HFF-Myc (cell line): Measurements from ENCODE around the gene MAP3K21.

Source experiments
- DNase-seq: peaks from one replicate; pipeline ENCODE4 v3.0.0-alpha.2; 2011; ENCODE audit warnings: low read depth; ENCODE audit errors: extremely low read depth
- H3K4me3 ChIP-seq: replicated peaks from 2 replicates; pipeline ENCODE4 v1.5.1; 2011; ENCODE audit warnings: low read depth, mild to moderate bottlenecking, control low read depth, low read length
- TF ChIP-seq, protein P1 (sequence below): IDR thresholded peaks from 2 replicates; pipeline ENCODE4 v1.5.1; 2012; ENCODE audit warnings: mild to moderate bottlenecking, low read depth, low read length, control low read depth; ENCODE audit errors: missing control alignments

The MAP3K21 gene

DNA sequence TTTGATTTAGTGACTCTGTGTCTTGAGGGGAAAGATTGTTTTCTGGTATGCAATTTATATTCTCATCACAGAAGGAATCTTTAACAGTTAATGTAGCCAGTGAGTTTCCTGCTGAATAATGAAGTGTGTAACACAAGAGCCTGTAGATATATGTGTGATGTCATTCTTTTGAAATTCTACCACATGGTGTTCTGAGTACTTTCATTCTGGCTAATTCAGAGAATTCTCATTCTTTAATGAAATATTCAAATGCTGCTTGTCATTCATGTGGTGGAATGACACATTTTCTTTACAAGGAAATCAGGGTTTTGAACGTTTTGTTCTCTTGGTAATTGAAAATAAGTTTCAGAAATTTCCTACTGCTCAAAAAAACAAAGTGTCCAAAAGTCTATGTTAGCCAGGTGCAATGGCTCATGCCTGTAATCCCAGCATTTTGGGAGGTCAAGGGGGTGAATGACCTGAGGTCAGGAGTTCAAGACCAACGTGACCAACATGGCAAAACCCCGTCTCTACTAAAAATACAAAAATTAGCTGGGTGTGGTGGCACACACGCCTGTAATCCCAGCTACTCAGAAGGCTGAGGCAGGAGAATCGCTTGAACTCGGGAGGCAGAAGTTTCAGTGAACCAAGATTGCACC is 79.6 kb downstream of the MAP3K21 start:
- DNase-seq: no peak
- TF ChIP-seq, protein P1, sequence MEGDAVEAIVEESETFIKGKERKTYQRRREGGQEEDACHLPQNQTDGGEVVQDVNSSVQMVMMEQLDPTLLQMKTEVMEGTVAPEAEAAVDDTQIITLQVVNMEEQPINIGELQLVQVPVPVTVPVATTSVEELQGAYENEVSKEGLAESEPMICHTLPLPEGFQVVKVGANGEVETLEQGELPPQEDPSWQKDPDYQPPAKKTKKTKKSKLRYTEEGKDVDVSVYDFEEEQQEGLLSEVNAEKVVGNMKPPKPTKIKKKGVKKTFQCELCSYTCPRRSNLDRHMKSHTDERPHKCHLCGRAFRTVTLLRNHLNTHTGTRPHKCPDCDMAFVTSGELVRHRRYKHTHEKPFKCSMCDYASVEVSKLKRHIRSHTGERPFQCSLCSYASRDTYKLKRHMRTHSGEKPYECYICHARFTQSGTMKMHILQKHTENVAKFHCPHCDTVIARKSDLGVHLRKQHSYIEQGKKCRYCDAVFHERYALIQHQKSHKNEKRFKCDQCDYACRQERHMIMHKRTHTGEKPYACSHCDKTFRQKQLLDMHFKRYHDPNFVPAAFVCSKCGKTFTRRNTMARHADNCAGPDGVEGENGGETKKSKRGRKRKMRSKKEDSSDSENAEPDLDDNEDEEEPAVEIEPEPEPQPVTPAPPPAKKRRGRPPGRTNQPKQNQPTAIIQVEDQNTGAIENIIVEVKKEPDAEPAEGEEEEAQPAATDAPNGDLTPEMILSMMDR: no peak
- no peak overlapping the region for H3K4me3 ChIP-seq

DNA sequence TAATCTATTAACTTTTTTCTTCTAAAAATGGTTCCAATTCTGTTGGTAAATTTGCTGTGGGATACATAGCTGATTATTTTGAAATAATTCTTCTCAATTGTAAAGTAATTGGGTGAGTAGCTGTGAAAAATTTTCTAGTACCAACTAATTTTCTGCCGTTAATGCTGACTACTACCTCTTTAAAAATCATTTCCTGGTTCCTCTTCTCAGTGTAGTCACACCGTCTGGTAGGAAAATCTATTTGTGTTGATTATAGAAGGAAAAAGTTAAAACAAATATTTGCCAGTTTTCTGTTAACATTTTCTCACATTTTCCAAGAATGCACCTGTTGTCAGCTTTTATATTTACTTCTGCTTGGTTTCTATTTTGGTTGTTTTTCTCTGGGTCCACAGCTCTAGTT is 82.0 kb downstream of the MAP3K21 start:
- TF ChIP-seq, protein P1: no peak
- no peak overlapping the region for H3K4me3 ChIP-seq
- DNase-seq: no peak

DNA sequence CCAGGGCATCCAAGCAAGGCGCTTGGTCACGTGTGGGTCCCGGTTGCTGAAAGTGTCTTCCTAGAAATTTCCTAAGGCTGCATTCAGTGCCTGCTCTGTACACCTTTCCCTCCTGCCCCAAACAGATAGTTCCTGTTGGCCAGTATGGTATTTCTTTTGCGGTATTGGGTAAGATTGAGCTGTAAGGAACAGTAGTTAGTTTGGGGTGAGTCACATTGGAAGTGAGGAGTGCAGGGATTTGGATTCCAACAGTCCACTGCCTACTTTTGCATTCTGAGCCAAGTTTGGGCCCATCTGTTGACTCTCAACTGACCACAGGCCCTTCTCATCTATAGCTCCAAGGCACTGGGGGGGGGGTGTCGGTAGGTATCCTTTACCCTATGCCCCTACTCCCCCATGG is 83.4 kb downstream of the MAP3K21 start:
- TF ChIP-seq, protein P1: no peak
- no peak overlapping the region for H3K4me3 ChIP-seq
- DNase-seq: no peak

DNA sequence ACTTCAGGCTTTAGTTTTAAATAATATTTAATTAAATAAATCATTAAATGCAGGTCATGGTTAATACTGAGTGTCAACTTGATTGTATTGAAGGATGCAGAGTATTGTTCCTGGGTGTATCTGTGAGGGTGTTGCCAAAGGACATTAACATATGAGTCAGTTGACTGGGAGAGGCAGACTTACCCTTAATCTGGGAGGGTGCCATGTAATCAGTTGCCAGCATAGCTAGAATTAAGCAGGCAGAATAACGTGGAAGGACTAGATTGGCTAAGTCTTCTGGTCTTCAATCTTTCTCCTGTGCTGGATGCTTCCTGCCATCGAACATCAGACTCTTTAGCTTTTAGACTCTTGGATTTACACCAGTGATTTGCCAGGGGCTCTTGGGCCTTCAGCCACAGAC is 85.3 kb downstream of the MAP3K21 start:
- TF ChIP-seq, protein P1: no peak
- no peak for DNase-seq
- H3K4me3 ChIP-seq: no peak overlapping the region

DNA sequence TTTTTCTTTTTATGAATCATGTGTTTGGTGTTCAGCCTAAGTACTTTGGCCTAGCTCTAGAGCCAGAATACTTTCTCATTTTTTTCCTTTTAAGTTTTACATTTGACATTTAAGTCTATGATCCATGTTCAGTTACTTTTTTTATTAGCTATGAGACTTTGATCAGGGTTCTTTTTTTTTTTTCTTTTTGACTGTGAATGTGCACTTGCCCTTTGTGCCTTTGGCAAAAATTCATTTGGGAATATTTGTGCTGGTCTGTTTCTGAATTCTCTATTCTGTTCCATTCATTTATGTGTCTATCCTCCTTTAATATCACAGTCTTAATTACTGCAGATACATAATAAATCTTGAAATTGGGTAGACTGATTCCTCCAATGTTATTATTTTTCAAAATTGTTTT is 93.8 kb downstream of the MAP3K21 start:
- TF ChIP-seq, protein P1: no peak
- no peak overlapping the region for H3K4me3 ChIP-seq
- no peak for DNase-seq

DNA sequence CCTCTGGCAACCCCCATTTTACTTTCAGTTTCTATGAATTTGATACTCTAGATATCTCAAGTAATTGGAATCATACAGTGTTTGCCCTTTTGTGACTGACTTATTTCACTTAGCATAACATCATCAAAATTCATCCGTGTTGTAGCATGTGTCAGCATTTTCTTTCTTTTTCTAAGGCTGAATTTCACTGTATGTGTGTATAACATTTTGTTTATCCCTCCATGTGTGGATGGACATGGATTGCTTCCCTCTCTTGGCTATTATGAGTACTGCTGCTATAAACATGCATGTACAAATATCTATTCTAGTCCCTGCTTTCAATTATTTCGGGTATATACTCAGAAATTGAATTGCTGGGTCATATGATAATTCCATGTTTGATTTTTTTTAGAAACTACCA is 97.3 kb downstream of the MAP3K21 start:
- no peak for DNase-seq
- TF ChIP-seq, protein P1: no peak
- H3K4me3 ChIP-seq: no peak overlapping the region

DNA sequence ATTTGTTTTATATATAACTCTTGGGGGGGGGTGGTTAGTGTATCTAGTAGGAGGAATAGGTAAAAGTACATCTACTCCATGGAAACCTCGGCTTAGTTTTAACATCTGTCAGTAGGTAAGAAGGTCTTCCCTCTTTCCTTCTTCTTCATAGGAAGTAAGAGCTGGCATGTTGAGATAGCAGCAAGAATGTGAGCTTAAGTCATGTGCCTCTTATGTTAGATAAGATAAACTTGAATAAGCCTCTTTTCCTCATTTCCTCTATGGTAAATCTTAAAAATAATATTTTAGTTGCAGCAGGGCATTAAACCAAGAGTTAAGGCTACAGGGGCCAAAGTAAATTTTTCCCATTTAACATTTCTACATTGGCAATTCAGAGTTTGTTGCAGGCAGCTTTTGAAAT is 100.4 kb downstream of the MAP3K21 start:
- no peak for DNase-seq
- H3K4me3 ChIP-seq: no peak overlapping the region
- TF ChIP-seq, protein P1: no peak
